Stimulated activated naive CD8-positive, alpha-beta T cell treated with anti-CD3 and anti-CD28 coated beads, Interleukin-15, Interleukin-2, amounts not matched to agents 100 ng/mL and 50 ng/mL, for 24 hours (primary cell): ENCODE measurements around the gene PYDC2.
"Not testable (repeated sequence)": the region's sequence is repeated elsewhere in the genome, so short reads cannot be mapped to it uniquely, and the experiment has no call there.

Source experiments
- H3K27ac Mint-ChIP-seq: one replicate; pipeline ENCODE4 v1.8.0; 2021; ENCODE audit warnings: mild to moderate bottlenecking, mixed read lengths
- H3K27me3 Mint-ChIP-seq: one replicate; pipeline ENCODE4 v1.8.0; 2021; ENCODE audit warnings: mixed read lengths
- H3K36me3 Mint-ChIP-seq: one replicate; pipeline ENCODE4 v1.8.0; 2021; ENCODE audit warnings: low read depth, mixed read lengths
- H3K4me1 Mint-ChIP-seq: one replicate; pipeline ENCODE4 v1.8.0; 2021; ENCODE audit warnings: low read depth, mixed read lengths
- H3K4me3 Mint-ChIP-seq: one replicate; pipeline ENCODE4 v1.8.0; 2021; ENCODE audit warnings: mild to moderate bottlenecking, mixed read lengths
- H3K9me3 Mint-ChIP-seq: one replicate; pipeline ENCODE4 v1.8.0; 2021; ENCODE audit warnings: mixed read lengths

The PYDC2 gene

DNA sequence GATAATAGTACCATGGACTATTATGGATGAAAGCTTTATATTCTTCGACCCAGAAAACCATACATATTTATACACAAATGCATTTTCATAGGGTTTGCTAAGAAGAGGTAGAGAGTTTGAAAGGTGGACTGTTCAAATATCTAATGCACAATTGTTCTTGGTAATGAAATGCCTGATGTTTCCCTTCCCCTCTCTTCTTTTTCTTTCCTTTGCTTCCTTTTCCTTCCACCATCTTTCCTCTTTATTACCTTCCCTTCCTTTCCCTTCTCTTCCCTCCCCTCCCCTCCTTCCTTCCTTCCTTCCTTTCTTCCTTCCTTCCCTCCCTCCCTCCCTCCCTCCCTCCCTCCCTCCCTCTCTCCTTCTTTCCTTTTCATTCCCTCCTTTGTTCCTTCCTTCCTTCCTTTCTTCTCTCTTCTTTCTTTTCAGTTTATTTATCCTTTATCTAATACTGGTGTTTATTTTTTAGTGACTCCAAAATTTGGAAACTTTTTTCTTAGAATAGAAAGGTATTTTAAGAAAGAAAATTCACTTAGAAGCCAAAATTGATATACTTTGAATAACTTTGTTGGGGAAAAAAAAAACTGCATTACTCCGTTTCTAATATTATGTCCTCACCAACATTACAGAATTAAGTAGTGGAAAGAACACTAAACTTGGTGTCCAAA lies 22.7 kb upstream of the PYDC2 start:
- Mint-ChIP-seq H3K36me3 (no peaks in the 10 kb centered on the region), H3K4me1 (no peaks in the 10 kb centered on the region), H3K27ac (no peak overlapping the region), H3K4me3 (no peak overlapping the region), H3K9me3 (peaks cover 8% of the 10 kb centered on the region), H3K27me3 (no peaks in the 10 kb centered on the region)

- Mint-ChIP-seq H3K4me1 (no peaks in the 10 kb centered on the region), H3K4me3 (no peak overlapping the region), H3K36me3 (no peaks in the 10 kb centered on the region), H3K27me3 (no peaks in the 10 kb centered on the region), H3K9me3 (peaks cover 8% of the 10 kb centered on the region), H3K27ac (no peak overlapping the region)
These were observed 20.4 kb upstream of the PYDC2 start for GRCh38 chr3:191440532-191440931.

GRCh38 chr3:191441687-191442086 lies 19.3 kb upstream of the PYDC2 start:
- no peaks in the 10 kb centered on the region for H3K36me3 Mint-ChIP-seq
- no peaks in the 10 kb centered on the region for H3K27me3 Mint-ChIP-seq
- H3K4me3 Mint-ChIP-seq = no peak overlapping the region
- no peaks in the 10 kb centered on the region for H3K4me1 Mint-ChIP-seq
- no peak overlapping the region for H3K27ac Mint-ChIP-seq
- H3K9me3 Mint-ChIP-seq = peaks cover 8% of the 10 kb centered on the region

- no peak overlapping the region for H3K27ac Mint-ChIP-seq
- no peaks in the 10 kb centered on the region for H3K4me1 Mint-ChIP-seq
- no peaks in the 10 kb centered on the region for H3K27me3 Mint-ChIP-seq
- peaks cover 8% of the 10 kb centered on the region for H3K9me3 Mint-ChIP-seq
- H3K4me3 Mint-ChIP-seq = no peak overlapping the region
- H3K36me3 Mint-ChIP-seq = no peaks in the 10 kb centered on the region
These were observed 16.4 kb upstream of the PYDC2 start for GRCh38 chr3:191444569-191444968.

DNA sequence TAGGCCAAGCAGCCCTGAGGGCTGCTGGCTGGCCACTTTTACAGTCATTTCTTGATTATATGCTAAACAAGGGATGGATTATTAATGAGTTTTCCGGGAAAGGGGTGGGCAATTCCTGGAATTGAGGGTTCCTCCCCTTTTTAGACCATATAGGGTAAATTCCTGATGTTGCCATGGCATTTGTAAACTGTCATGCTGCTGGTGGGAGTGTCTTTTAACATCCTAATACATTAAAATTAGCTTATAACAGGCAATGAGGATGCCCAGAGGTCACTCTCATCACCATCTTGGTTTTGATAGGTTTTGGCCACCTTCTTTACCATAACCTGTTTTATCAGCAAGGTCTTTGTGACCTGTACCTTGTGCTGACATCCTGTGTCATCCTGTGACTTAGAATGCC lies 11.7 kb upstream of the PYDC2 start:
- no peaks in the 10 kb centered on the region for H3K27me3 Mint-ChIP-seq
- H3K4me3 Mint-ChIP-seq = no peak overlapping the region
- H3K36me3 Mint-ChIP-seq = no peaks in the 10 kb centered on the region
- H3K4me1 Mint-ChIP-seq = no peaks in the 10 kb centered on the region
- H3K27ac Mint-ChIP-seq = no peak overlapping the region
- H3K9me3 Mint-ChIP-seq = peaks cover 8% of the 10 kb centered on the region

DNA sequence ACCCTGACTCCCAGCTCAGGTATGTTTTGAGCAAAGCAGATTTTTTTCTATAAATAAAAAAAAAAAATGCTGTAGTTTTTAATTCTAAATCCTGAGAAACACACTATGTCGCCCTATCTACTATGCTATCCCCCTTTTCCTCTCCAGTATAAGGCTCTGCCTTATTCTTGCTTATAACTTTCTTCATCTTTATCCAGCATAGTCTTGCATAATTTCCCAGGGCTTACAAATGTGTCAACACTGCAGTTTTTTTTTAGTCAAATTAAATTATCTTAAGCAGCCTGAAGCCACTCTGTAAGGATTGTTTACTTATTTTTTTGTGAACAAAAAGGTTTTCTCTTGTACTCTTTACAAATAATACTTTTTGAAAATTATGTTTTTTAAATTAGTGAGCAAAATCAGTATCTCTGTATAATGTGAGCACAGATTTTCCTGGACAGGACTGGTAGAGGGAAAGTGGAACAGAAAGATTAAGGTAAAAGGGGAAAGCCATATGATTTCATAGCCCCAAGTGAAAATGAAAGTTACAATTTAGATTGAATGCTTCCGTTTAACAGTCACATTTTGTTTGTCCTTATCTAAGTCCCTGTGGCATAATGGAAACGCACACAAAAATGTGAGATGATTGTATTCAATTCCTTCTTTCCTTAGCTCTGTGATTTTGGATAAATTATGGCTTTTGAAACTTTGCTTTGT lies 5.6 kb upstream of the PYDC2 start:
- H3K4me3 Mint-ChIP-seq = no peak overlapping the region
- peaks cover 3% of the 10 kb centered on the region for H3K4me1 Mint-ChIP-seq
- no peaks in the 10 kb centered on the region for H3K36me3 Mint-ChIP-seq
- no peaks in the 10 kb centered on the region for H3K27me3 Mint-ChIP-seq
- peaks cover 12% of the 10 kb centered on the region for H3K9me3 Mint-ChIP-seq
- H3K27ac Mint-ChIP-seq = no peak overlapping the region

GRCh38 chr3:191460360-191460759 lies 603 bp upstream of the PYDC2 start:
- H3K36me3 Mint-ChIP-seq = no peaks in the 10 kb centered on the region
- H3K4me3 Mint-ChIP-seq = no peak overlapping the region
- peaks cover under 1% of the 10 kb centered on the region for H3K4me1 Mint-ChIP-seq
- H3K27me3 Mint-ChIP-seq = no peaks in the 10 kb centered on the region
- no peak overlapping the region for H3K27ac Mint-ChIP-seq
- H3K9me3 Mint-ChIP-seq = peaks cover 4% of the 10 kb centered on the region

DNA sequence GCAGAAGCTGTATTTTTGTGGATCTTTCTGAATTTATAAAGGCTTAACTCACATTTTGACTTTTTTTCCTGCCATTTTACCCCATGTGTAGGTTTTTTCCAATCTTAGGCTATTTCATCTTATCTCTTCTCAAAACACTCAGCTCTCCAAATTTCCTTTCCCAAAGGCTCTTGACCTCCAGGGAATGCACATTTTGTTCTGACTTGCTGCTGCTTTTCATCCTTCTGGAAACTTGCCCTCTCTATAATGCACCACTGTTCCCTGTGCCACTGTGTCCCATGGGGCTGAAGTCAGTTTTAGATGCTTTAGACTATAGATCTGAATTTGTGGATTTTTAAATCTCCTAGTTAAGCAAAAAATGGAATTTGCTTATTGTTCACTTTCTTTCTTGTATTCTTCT lies 9.1 kb downstream of the PYDC2 start:
- H3K36me3 Mint-ChIP-seq = no peaks in the 10 kb centered on the region

DNA sequence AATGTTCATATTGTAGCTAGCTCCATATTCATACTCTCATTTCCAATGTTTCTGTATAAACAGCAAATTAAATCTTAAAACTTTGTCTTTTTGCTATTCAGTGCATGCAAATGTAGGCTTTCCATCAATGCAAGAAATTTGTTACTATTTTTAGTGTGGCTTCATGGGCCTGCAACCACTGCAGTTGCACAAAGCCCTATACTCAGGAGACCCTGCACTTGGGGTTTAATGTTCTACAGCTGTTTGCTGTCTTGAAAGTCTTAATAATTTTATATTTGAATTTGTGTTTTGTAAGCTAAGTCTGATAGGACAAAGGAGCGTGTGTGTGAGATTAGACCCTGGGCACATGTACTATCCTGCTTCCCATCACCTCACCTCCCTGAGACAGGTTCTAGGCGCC lies 9.6 kb downstream of the PYDC2 start:
- Mint-ChIP-seq H3K4me3 (no peak overlapping the region), H3K9me3 (peaks cover 4% of the 10 kb centered on the region), H3K4me1 (no peaks in the 10 kb centered on the region), H3K27ac (no peak overlapping the region), H3K27me3 (no peaks in the 10 kb centered on the region), H3K36me3 (no peaks in the 10 kb centered on the region)

More for the DNA sequence above, 9.1 kb downstream of the PYDC2 start:
- no peaks in the 10 kb centered on the region for H3K4me1 Mint-ChIP-seq
- H3K4me3 Mint-ChIP-seq = no peak overlapping the region
- no peak overlapping the region for H3K27ac Mint-ChIP-seq
- H3K9me3 Mint-ChIP-seq = no peaks in the 10 kb centered on the region
- no peaks in the 10 kb centered on the region for H3K27me3 Mint-ChIP-seq

DNA sequence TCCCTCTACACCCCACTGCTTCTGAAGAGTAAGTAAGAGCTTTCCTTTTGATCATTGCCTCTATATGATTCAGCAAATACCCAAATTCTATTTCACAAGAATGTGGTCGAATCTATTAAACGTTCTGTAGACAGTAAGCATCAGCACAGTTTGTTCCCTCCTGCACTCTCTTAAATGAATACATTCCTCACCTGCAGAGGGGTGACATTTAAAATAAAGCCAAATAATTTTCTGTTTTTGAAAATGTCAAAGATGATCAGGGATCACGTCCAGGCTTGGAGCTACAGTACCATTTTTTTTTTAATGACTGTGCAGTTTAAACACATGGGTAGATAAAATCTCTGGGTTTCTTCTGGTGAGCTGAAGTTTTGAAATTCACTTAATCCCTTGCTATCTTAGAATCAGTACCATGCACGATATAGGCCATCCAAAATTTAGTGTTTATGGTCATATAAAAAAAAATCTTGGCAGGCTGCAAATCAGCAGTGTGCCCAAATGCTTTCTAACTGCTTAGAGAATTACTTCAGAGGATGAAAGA lies 12.8 kb downstream of the PYDC2 start:
- no peaks in the 10 kb centered on the region for H3K36me3 Mint-ChIP-seq
- H3K4me3 Mint-ChIP-seq = no peak overlapping the region
- H3K27me3 Mint-ChIP-seq = no peaks in the 10 kb centered on the region
- no peak overlapping the region for H3K27ac Mint-ChIP-seq
- peaks cover 5% of the 10 kb centered on the region for H3K9me3 Mint-ChIP-seq
- no peaks in the 10 kb centered on the region for H3K4me1 Mint-ChIP-seq

DNA sequence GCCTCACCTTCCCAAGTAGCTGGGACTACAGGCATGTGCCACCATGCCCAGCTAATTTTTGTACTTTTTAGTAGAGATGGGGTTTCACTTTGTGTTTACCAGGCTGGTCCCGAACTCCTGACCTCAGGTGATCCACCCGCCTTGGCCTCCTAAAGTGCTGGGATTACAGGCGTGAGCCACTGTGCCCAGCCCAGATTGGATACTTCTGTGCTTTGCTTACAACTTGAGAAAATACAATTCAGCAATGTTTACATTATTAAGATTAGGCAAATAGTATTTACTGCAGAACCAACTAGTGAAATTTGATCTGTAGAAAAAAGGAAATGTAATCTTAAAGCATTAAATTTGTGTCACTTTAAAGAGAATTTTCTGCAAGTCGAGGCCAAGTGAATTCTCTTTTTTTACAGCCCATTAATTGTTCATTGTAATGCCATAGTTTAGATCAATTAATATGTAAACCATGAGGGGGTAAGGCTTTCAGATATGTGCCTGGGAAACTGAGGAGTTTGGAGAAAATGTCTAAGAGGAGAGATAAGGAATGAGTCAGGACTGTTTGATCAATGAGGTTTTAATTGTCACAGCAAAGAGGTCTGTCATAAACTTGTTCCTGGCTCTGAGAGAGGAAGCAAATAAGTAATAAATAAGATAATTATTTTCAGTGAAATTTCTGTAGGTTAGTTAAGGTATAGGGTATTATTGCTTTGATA lies 15.3 kb downstream of the PYDC2 start:
- H3K27me3 Mint-ChIP-seq = no peaks in the 10 kb centered on the region
- no peaks in the 10 kb centered on the region for H3K36me3 Mint-ChIP-seq
- no peak overlapping the region for H3K27ac Mint-ChIP-seq
- H3K9me3 Mint-ChIP-seq = peaks cover 21% of the 10 kb centered on the region
- H3K4me3 Mint-ChIP-seq = no peak overlapping the region
- no peaks in the 10 kb centered on the region for H3K4me1 Mint-ChIP-seq

GRCh38 chr3:191483994-191484393 lies 23.0 kb downstream of the PYDC2 start:
- not testable (repeated sequence) for H3K27ac Mint-ChIP-seq, H3K27me3 Mint-ChIP-seq

GRCh38 chr3:191484461-191484860 lies 23.5 kb downstream of the PYDC2 start:
- no peaks in the 10 kb centered on the region for H3K36me3 Mint-ChIP-seq
- no peaks in the 10 kb centered on the region for H3K4me1 Mint-ChIP-seq
- no peaks in the 10 kb centered on the region for H3K27me3 Mint-ChIP-seq
- H3K9me3 Mint-ChIP-seq = peaks cover 13% of the 10 kb centered on the region
- H3K4me3 Mint-ChIP-seq = no peak overlapping the region
- no peak overlapping the region for H3K27ac Mint-ChIP-seq

More at GRCh38 chr3:191483994-191484393, 23.0 kb downstream of the PYDC2 start:
- H3K4me1 Mint-ChIP-seq, H3K4me3 Mint-ChIP-seq, H3K36me3 Mint-ChIP-seq: not testable (repeated sequence)
- H3K9me3 Mint-ChIP-seq = peaks cover 16% of the 10 kb centered on the region

- Mint-ChIP-seq H3K36me3 (no peaks in the 10 kb centered on the region), H3K4me3 (no peak overlapping the region), H3K27me3 (no peaks in the 10 kb centered on the region), H3K9me3 (no peaks in the 10 kb centered on the region), H3K4me1 (no peaks in the 10 kb centered on the region), H3K27ac (no peak overlapping the region)
These were observed 31.6 kb downstream of the PYDC2 start for GRCh38 chr3:191492601-191493000.

DNA sequence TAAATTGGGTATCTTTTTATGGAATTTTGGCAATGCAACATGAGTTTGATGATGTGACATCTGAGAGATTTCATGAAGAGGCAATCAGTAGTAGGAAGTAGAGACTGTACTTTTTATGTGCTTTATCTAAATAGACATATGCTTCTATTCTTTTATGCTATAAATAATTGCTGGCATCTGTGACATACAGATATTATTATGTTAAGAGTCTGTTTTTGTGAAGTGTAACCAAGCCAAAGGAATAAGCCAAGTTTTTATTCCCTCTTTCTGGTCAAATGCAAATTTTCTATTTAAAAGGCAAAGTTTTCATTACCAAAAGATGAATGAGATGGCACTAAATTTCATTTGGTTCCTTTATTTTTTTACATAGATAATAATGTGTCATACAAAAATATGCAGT lies 32.4 kb downstream of the PYDC2 start:
- Mint-ChIP-seq H3K4me3 (no peak overlapping the region), H3K27me3 (no peaks in the 10 kb centered on the region), H3K4me1 (no peaks in the 10 kb centered on the region), H3K9me3 (no peaks in the 10 kb centered on the region), H3K27ac (no peak overlapping the region), H3K36me3 (no peaks in the 10 kb centered on the region)
